ENCODE results near the gene PLXNA2.

GRCh38 chr1:208233546-208233945, 10.6 kb downstream of the PLXNA2 start:
- TF ChIP-seq POLR2A (IDR thresholded peaks at IDR 0.05) (no peak), CTCF (IDR thresholded peaks at IDR 0.05) (no peak)
